GM10248 (cell line): ENCODE measurements around the gene CHCHD6.

Experiments used
- CTCF ChIA-PET: fragments of 300-600 bp; sonication (Branson Sonifier 250); formaldehyde crosslinking; extraction: SDS; loops from one replicate; lab custom pipeline; 2021; ENCODE audit warnings: antibody characterized with exemption; lab: Yijun Ruan, JAX
- POLR2A ChIA-PET: fragments of 350-650 bp; sonication (Branson Sonifier 250); formaldehyde crosslinking; extraction: SDS; loops from one replicate; lab custom pipeline; 2020; ENCODE audit warnings: antibody characterized with exemption; lab: Yijun Ruan, JAX
- DNase-seq: peaks from one replicate; pipeline ENCODE4 v3.0.0; 2012; ENCODE audit errors: extremely low spot score
- CTCF ChIP-seq: IDR thresholded peaks from 2 replicates; pipeline ENCODE4 v1.5.1; 2012; ENCODE audit warnings: mild to moderate bottlenecking, low read depth; ENCODE audit errors: extremely low read depth, missing control alignments, control extremely low read depth

Gene CHCHD6

GRCh38 chr3:126714276-126714900, 10.3 kb downstream of the CHCHD6 start:
- POLR2A ChIA-PET: no interaction called here
- CTCF ChIA-PET: interaction anchor here (1.1 to 1.4 kb wide), 2 partner anchors 10 to 11 kb away, joined by 3 to 6 read pairs; no protein-coding TSS in a partner anchor
- no peak for DNase-seq
- TF ChIP-seq CTCF: no peak

GRCh38 chr3:126714921-126715320, 10.9 kb downstream of the CHCHD6 start:
- ChIA-PET POLR2A (no interaction called here), CTCF (interaction anchor here (0.7 to 2.3 kb wide), 3 partner anchors 9 to 1348 kb away, joined by 3 to 9 read pairs (median 6); no protein-coding TSS in a partner anchor)
- no peak for TF ChIP-seq CTCF
- no peak for DNase-seq

- CTCF ChIA-PET: interaction anchor here (0.7 to 2.3 kb wide), 5 partner anchors 10 to 1347 kb away, joined by 3 to 9 read pairs (median 3); no protein-coding TSS in a partner anchor
- DNase-seq: no peak
- TF ChIP-seq CTCF: no peak
- POLR2A ChIA-PET: no interaction called here
Measured at GRCh38 chr3:126715432-126715831, 11.4 kb downstream of the CHCHD6 start.

GRCh38 chr3:126716057-126716456, 12.0 kb downstream of the CHCHD6 start:
- POLR2A ChIA-PET: no interaction called here
- TF ChIP-seq CTCF: no peak
- CTCF ChIA-PET: interaction anchor here (1.2 to 2.3 kb wide), 4 partner anchors 9 to 36 kb away, joined by 3 to 9 read pairs (median 4); no protein-coding TSS in a partner anchor
- DNase-seq: no peak

- CTCF ChIA-PET: interaction anchor here (0.9 to 1.8 kb wide), 4 partner anchors 14 to 21 kb away, joined by 3 to 4 read pairs (median 4); no protein-coding TSS in a partner anchor
- POLR2A ChIA-PET: interaction anchor here (1.0 kb wide), 1 partner anchor 1052 kb away, joined by 3 read pairs; no protein-coding TSS in a partner anchor
- no peak for TF ChIP-seq CTCF
Measured at GRCh38 chr3:126718561-126719445, 14.8 kb downstream of the CHCHD6 start.

GRCh38 chr3:126720596-126720995, 16.6 kb downstream of the CHCHD6 start:
- no peak for TF ChIP-seq CTCF
- ChIA-PET CTCF (interaction anchor here (1.1 to 1.8 kb wide), 2 partner anchors 16 to 18 kb away, joined by 3 to 4 read pairs; no protein-coding TSS in a partner anchor), POLR2A (no interaction called here)
- no peak for DNase-seq

More at GRCh38 chr3:126718561-126719445, 14.8 kb downstream of the CHCHD6 start:
- no peak for DNase-seq
